HEK293 (cell line): Measurements from ENCODE around the gene BMS1.

Experiments used
- CTCF ChIA-PET: fragments of 350-600 bp; formaldehyde crosslinking; extraction: SDS; loops from one replicate; lab custom pipeline; 2021; ENCODE audit warnings: antibody characterized with exemption; lab: Yijun Ruan, JAX
- POLR2A ChIA-PET: fragments of 300-600 bp; formaldehyde crosslinking; extraction: SDS; loops from one replicate; lab custom pipeline; 2020; ENCODE audit warnings: antibody characterized with exemption, inconsistent platforms; lab: Yijun Ruan, JAX
- H3K27ac ChIP-seq: fragments of 200-500 bp; sonication (Bioruptor generic); 2 replicates; pipeline ENCODE4 v1.5.1; 2014; ENCODE audit warnings: low read depth, low read length, control low read depth, inconsistent platforms; ENCODE audit errors: extremely low read depth
- H3K36me3 ChIP-seq, 2 experiments: fragments of 200-500 bp in 1 of 2; sonication (Bioruptor generic) in 1 of 2; 1 replicate in 1 of 2; 2 replicates in 1 of 2; pipeline ENCODE4 v1.5.1; 2014 to 2017; ENCODE audit warnings: inconsistent platforms in 2 of 2, low read length in 2 of 2; ENCODE audit not compliant: control insufficient read depth in 2 of 2, insufficient read depth in 1 of 2
- H3K4me1 ChIP-seq: fragments of 200-500 bp; sonication (Bioruptor generic); 2 replicates; pipeline ENCODE4 v1.5.1; 2014; ENCODE audit warnings: mild to moderate bottlenecking, low read length, inconsistent platforms; ENCODE audit not compliant: control insufficient read depth, insufficient read depth
- H3K4me3 ChIP-seq: 2 replicates; pipeline ENCODE4 v1.5.1; 2011; ENCODE audit warnings: low read depth, mild to moderate bottlenecking, control low read depth, low read length, moderate library complexity
- H3K9me3 ChIP-seq: fragments of 200-500 bp; sonication (Bioruptor generic); 2 replicates; pipeline ENCODE4 v1.5.1; 2014; ENCODE audit warnings: low read depth, low read length, inconsistent platforms; ENCODE audit not compliant: control insufficient read depth, insufficient read depth
- BCL11B ChIP-seq: fragments of 450-650 bp; formaldehyde crosslinking; IDR thresholded peaks from 2 replicates; pipeline ENCODE4 v1.5.1; 2016; ENCODE audit warnings: low read depth, missing biosample characterization, missing genetic modification characterization
- GLIS1 ChIP-seq: fragments of 450-650 bp; formaldehyde crosslinking; IDR thresholded peaks from 2 replicates; pipeline ENCODE4 v1.5.1; 2016; ENCODE audit warnings: missing biosample characterization, missing genetic modification characterization
- PBX3 ChIP-seq: sonication (generic); formaldehyde crosslinking; IDR thresholded peaks from 2 replicates; pipeline ENCODE4 v1.8.1; 2022; ENCODE audit warnings: mild to moderate bottlenecking, moderate library complexity, missing genetic modification reagents
- SETDB1 ChIP-seq: IDR thresholded peaks from one replicate; pipeline ENCODE4 v1.6.1; 2017; ENCODE audit warnings: mild to moderate bottlenecking, low read length, moderate library complexity, mixed read lengths; ENCODE audit not compliant: insufficient read length
- ZBTB48 ChIP-seq: fragments of 450-650 bp; formaldehyde crosslinking; IDR thresholded peaks from 2 replicates; pipeline ENCODE4 v1.5.1; 2016; ENCODE audit warnings: missing biosample characterization, missing genetic modification characterization
- ZFP3 ChIP-seq: fragments of 450-650 bp; formaldehyde crosslinking; IDR thresholded peaks from 2 replicates; pipeline ENCODE4 v1.5.1; 2016; ENCODE audit warnings: low read depth, missing biosample characterization, missing genetic modification characterization
- ZNF133 ChIP-seq: fragments of 450-650 bp; formaldehyde crosslinking; IDR thresholded peaks from 2 replicates; pipeline ENCODE4 v1.5.1; 2016; ENCODE audit warnings: missing biosample characterization, missing genetic modification characterization
- ZNF140 ChIP-seq: fragments of 450-650 bp; formaldehyde crosslinking; IDR thresholded peaks from 2 replicates; pipeline ENCODE4 v1.5.1; 2016; ENCODE audit warnings: missing biosample characterization, missing genetic modification characterization
- ZNF16 ChIP-seq: fragments of 450-650 bp; formaldehyde crosslinking; IDR thresholded peaks from 2 replicates; pipeline ENCODE4 v1.5.1; 2016; ENCODE audit warnings: low read depth, missing biosample characterization, missing genetic modification characterization
- ZNF248 ChIP-seq: fragments of 450-650 bp; formaldehyde crosslinking; IDR thresholded peaks from 2 replicates; pipeline ENCODE4 v1.5.1; 2017; ENCODE audit warnings: missing biosample characterization, missing genetic modification characterization
- ZNF513 ChIP-seq: fragments of 450-650 bp; IDR thresholded peaks from 2 replicates; pipeline ENCODE4 v1.5.1; 2018; ENCODE audit warnings: missing biosample characterization, missing genetic modification characterization
- ZNF621 ChIP-seq: fragments of 450-650 bp; formaldehyde crosslinking; IDR thresholded peaks from 2 replicates; pipeline ENCODE4 v1.5.1; 2017; ENCODE audit warnings: missing biosample characterization, missing genetic modification characterization
- ZNF660 ChIP-seq: fragments of 450-650 bp; IDR thresholded peaks from 2 replicates; pipeline ENCODE4 v1.5.1; 2018; ENCODE audit warnings: missing biosample characterization, mild to moderate bottlenecking, missing genetic modification characterization
- ZNF677 ChIP-seq: fragments of 450-650 bp; IDR thresholded peaks from 2 replicates; pipeline ENCODE4 v1.5.0; 2018; ENCODE audit warnings: missing biosample characterization, mild to moderate bottlenecking, missing genetic modification characterization, moderate library complexity
- TF ChIP-seq, protein P1 (sequence below): fragments of 450-650 bp; formaldehyde crosslinking; IDR thresholded peaks from 2 replicates; pipeline ENCODE4 v1.5.1; 2016; ENCODE audit warnings: missing biosample characterization, missing genetic modification characterization

The BMS1 gene

GRCh38 chr10:42880255-42880620, 97.6 kb downstream of the BMS1 start:
- CTCF ChIA-PET: no interaction called here
- no peak for TF ChIP-seq ZNF660 (tag by site-specific recombination)
- no peak for TF ChIP-seq ZNF16 (tag by site-specific recombination)
- no peak for TF ChIP-seq SETDB1
- no peak for TF ChIP-seq PBX3 (CRISPR knock-in tag)
- TF ChIP-seq BCL11B (tag by site-specific recombination): no peak
- no peak for TF ChIP-seq ZNF248 (tag by site-specific recombination)
- no peak for TF ChIP-seq ZBTB48
- TF ChIP-seq ZFP3 (tag by site-specific recombination): no peak
- TF ChIP-seq, protein P1, sequence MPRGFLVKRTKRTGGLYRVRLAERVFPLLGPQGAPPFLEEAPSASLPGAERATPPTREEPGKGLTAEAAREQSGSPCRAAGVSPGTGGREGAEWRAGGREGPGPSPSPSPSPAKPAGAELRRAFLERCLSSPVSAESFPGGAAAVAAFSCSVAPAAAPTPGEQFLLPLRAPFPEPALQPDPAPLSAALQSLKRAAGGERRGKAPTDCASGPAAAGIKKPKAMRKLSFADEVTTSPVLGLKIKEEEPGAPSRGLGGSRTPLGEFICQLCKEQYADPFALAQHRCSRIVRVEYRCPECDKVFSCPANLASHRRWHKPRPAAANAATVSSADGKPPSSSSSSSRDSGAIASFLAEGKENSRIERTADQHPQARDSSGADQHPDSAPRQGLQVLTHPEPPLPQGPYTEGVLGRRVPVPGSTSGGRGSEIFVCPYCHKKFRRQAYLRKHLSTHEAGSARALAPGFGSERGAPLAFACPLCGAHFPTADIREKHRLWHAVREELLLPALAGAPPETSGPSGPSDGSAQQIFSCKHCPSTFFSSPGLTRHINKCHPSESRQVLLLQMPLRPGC (tag by site-specific recombination): no peak
- no peak for TF ChIP-seq ZNF133 (tag by site-specific recombination)

GRCh38 chr10:42882597-42882996, 100.0 kb downstream of the BMS1 start:
- H3K27ac ChIP-seq: no peak overlapping the region
- no peak overlapping the region for H3K4me3 ChIP-seq
- ChIA-PET CTCF (interaction anchor here (0.7 to 0.8 kb wide), 2 partner anchors 17 to 144 kb away, joined by 3 read pairs; no protein-coding TSS in a partner anchor), POLR2A (no interaction called here)
- H3K9me3 ChIP-seq: no peaks in the 10 kb centered on the region
- H3K36me3 ChIP-seq: no peaks in the 10 kb centered on the region
- TF ChIP-seq GLIS1: no peak
- TF ChIP-seq ZNF140 (tag by site-specific recombination): no peak
- TF ChIP-seq SETDB1: peak; percentile 84
- TF ChIP-seq ZNF621 (tag by site-specific recombination): no peak
- TF ChIP-seq ZNF513 (tag by site-specific recombination): no peak
- no peak for TF ChIP-seq ZNF677
- H3K4me1 ChIP-seq: no peaks in the 10 kb centered on the region

More at GRCh38 chr10:42880255-42880620, 97.6 kb downstream of the BMS1 start:
- H3K4me1 ChIP-seq: no peaks in the 10 kb centered on the region
- H3K36me3 ChIP-seq: no peaks in the 10 kb centered on the region
- H3K9me3 ChIP-seq: no peaks in the 10 kb centered on the region
- no peak overlapping the region for H3K27ac ChIP-seq
- POLR2A ChIA-PET: no interaction called here
- no peak overlapping the region for H3K4me3 ChIP-seq
